Measurements from ENCODE around the gene CRIP1.

The CRIP1 gene

GRCh38 chr14:105452963-105453362, 33.7 kb upstream of the CRIP1 start:
- no peak for DNase-seq

DNA sequence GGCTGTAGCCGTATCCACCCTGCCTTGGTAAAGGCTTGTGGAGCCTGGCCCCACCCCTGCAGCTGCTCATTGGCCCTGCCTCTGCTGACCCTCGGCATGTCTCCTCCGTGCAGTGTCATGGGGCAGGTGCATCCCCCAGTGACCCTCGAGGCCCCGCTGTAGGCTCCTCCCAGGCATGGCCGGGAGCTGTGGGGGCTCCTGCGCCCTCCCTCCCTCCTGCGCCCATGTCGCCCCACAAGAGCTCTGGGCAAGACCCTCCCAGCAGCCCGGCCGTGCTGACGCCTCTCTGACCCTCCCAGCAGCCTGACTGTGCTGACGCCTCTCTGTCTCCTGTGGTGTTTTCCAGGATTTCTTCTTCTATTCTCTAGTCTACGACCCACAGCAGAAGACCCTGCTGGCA, 32.8 kb upstream of the CRIP1 start:
- no peak for DNase-seq

DNA sequence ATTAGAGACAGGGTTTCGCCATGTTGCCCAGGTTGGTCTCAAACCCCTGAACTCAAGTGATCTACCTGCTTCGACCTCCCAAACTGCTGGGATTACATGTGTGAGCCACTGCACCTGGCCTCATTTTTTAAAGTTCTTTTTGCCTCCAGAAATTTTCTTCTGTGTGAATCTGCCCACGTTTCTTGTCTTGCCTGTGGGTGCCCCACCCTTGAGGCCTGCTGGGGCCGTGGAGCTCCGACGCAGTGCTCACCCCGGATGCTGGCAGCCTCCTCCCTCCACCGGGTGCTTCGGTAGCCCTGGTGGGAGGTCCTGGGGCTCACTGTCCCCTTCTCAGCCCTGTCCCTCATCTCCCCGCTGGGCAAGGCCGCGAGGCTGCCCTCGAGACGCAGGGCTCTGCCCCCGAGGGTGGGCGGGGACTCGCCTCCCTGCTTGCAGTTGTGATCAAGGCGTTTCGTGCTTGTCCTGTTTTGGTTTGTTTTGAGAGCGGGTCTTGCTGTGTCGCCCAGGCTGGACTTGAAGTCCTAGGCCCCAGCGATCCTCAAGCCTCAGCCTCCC, 31.5 kb upstream of the CRIP1 start:
- no peak for DNase-seq

DNA sequence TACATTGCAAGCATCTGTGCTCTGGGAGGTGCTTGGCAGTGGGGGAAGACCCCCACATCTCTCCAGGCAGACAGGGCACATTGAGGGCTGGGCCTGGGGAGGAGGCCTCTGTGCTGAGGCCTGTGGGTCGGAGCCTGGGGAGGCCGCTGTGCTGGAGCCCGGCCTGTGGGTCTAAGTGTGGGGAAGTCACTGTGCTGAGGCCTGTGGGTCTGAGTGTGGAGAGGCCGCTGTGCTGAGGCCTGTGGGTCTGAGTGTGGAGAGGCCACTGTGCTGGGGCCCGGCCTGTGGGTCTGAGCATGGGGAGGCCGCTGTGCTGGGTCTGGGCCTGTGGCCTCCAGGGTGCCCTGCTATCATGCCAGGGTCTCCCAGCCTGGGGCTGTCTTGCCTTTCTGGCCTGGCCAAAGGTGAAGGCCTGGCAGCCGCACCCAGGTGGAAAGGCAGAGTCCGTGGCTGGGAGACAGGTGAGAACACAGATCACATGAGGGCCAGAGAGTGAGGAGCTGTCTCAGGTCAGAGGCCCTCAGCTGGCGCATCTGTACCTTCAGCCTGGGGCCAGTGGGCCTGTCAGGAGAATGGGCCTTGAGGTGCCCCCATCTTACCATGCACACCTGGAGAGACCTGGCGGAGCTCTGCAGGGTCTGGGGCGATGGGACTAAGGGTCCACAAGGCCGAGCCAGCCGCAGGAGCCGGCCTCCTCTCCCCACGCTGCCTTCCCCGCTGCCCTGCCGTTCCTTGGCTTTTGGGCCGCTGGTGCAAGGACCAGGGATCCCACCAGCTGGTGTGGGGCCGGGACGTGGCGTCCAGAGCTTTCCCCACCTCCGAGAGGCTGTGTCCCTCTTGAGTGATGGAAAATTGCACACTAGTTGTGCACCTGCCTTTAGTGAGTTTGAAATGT, 30.7 kb upstream of the CRIP1 start:
- DNase-seq = no peak

DNA sequence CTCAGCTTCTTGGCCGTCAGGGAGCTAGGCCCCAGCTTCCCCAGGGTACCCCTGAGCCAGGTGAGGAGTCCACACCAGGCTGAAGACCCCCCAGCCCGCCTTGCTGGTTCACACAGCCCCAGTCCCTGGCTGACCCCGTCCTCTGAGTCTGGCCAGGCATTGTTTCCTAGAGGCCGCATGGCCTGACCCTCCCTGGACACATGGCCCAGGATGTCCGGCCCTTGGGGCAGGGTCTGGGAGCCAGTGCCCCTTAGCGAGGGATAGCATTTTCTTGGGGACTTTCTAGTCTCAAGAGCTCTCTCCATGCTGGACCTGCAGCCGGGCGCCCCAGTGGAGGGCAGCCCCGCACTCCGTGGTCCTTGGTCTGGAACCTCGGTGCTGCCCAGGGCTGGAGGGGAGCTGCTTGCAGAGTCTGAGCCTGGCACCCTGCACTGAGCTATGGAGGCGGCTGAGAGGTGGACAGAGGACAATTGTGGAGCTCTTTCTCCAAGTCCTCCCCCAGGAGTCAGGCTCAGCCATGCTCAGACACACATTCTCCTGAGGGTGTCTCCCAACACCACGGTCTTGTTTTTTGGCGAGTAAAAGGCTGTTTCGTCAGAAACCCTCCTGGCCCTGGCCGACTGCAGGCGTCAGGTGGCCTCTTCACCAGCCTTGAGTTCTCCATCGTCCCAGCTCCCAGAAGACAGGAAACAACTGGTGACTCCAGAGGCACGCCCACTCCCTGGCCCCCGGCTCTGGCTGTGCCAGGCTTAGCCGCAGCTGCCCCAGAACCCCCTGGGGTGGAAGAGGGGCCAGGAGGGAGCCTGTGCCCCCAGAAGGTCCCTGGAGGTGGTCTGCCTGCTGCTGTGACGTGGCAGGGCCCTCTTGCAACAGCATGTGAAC, 29.7 kb upstream of the CRIP1 start:
- no peak for DNase-seq

GRCh38 chr14:105458010-105458409, 28.7 kb upstream of the CRIP1 start:
- DNase-seq = no peak

DNA sequence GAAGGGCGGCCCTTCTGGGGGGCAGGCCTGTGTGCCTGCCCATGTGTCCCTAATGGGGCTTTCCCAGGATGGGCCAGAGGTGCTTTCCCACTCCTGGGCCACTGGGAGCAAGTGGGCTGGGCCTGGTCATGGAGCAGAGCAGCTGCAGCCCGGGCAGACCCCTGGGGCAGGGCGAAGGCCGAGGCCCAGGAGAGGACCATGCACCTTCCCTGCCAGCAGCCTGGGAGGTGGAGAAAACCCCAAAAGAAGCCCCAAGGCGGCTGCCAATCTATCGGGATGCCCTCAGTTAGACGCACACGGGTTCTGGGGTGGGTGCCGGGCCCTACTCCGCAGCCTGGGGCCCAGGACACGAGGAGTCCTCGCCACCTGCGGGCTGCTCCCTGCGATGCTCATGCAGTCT, 28.1 kb upstream of the CRIP1 start:
- DNase-seq = no peak

DNA sequence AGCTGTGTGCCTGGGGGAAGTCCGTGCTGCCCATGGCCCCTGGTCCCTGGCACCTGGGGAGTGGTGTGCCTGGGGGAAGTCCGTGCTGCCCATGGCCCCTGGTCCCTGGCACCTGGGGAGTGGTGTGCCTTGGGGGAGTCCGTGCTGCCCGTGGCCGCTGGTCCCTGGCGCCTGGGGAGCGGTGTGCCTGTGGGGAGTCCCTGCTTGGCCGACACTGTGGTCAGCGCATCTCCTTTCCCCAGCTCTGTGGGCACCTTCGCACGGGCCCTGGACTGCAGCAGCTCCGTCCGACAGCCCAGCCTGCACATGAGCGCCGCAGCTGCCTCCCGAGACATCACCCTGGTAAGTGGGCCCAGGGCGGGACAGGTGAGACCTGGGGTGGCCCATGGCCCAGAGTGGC, 26.6 kb upstream of the CRIP1 start:
- DNase-seq = no peak

DNA sequence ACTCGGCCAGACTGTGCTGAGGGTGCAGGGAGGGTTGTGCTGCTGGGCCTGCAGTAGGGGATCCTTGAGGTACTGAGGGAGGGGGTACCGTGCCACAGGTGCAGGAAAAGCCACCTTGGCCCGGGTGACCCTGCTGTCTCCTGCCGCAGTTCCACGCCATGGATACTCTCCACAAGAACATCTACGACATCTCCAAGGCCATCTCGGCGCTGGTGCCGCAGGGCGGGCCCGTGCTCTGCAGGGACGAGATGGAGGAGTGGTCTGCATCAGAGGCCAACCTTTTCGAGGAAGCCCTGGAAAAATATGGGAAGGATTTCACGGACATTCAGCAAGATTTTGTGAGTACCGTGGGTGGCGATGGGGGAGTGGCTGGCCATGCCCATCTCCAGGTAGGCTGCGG, 26.1 kb upstream of the CRIP1 start:
- DNase-seq = no peak

GRCh38 chr14:105461903-105462302, 24.8 kb upstream of the CRIP1 start:
- no peak for DNase-seq

GRCh38 chr14:105464501-105464900, 22.2 kb upstream of the CRIP1 start:
- no peak for DNase-seq

DNA sequence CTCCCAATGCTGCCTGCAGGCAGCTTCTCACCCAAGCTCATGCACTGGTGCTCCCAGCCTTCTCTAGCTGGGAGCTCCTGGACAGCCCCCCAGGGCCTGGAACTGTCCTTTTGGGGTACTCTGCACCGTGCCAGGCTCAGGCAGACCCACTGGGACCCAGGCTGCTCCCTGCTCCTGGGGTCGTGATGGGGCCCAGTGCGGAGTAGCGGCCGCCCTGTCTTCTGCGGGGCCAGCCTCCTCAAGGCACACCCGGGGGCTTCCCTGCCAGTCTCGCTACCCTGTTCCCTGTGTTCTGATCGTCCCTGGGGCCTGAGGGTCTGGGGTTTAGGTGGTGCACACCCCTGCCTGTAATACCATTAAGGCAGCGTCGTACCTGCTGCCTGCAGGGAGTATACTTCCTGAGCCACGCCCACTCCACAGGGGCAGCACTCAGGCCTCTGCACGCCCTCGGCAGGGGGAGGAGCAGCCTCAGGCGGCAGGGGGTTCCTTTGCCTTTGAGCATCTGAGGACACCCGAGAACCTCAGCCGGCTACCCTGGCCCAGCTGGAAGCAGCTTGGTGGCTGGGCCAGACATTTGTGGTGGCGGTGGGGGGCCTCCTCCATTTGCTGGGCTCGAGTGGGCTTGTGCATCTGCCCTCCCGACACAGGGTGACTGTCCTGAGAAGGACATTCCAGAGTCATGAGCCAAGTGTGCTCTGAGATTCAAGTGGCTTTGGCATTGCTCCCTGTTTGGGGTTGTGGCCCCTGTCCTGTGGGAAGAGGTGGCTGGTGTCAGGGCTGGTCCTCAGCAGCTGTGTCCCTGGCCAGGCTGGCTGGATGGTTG, 21.3 kb upstream of the CRIP1 start:
- no peak for DNase-seq

GRCh38 chr14:105466531-105467248, 20.0 kb upstream of the CRIP1 start:
- DNase-seq = no peak

DNA sequence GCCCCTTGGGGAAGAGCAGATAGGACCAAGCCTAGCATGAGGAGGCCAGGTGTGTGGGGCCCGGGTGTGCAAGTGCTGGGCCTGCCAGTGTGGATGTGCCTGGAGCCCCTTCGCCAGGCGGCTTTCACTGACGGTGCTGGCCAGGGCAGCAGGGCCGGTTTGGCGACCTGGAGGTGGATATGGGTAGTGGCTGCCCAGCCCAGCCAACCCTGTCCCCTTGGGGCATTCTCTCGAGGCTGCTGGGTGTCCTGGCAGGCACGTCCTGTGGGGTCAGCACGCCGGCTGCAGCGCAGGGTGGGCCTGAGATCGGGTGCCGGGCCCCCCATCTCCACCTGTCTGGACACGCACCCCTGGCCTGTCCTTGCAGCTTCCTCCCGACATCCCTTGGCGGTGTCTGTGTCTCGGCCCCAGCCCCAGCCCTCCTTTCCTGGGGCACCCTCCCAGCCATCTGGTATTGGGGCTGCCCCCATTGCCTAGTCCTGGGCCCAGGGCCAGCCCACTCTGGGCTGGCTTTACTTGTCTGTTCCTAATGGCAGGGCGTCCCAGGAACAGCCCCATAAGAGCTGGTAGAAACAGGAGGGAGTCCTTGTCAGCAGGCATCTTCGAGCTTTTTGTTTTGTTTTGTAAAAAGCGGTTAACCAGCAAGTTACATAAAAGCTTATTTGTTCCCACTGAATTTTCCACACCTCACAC, 19.3 kb upstream of the CRIP1 start:
- no peak for DNase-seq

DNA sequence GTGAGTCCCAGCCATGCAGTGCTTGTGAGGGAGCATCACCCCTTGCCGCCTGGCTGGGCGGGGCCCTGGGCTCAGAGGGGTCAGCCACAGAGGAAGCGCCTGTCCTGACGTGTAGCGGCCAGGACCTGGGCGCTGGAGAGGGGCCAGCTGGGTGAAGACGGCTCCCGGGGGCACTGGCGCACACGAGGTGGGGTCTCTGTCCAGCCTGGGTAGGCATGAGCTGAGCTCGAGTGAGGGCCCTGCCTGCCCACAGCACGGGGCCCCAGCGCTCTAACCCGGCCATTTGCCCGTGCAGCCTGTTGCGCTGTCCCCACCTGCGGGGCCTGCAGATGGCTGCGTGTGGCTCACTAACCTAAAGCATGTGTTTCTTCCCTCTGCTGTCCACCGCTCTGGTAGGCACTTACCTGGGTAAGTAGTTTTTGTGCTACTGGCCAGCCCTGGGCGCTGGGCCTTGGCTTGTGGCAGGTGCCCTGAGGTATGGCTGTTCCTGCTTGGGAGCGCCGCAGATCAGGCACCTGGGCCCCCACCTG, 18.7 kb upstream of the CRIP1 start:
- DNase-seq = no peak

- DNase-seq = no peak
Measured at GRCh38 chr14:105468621-105469241, 18.0 kb upstream of the CRIP1 start.

DNA sequence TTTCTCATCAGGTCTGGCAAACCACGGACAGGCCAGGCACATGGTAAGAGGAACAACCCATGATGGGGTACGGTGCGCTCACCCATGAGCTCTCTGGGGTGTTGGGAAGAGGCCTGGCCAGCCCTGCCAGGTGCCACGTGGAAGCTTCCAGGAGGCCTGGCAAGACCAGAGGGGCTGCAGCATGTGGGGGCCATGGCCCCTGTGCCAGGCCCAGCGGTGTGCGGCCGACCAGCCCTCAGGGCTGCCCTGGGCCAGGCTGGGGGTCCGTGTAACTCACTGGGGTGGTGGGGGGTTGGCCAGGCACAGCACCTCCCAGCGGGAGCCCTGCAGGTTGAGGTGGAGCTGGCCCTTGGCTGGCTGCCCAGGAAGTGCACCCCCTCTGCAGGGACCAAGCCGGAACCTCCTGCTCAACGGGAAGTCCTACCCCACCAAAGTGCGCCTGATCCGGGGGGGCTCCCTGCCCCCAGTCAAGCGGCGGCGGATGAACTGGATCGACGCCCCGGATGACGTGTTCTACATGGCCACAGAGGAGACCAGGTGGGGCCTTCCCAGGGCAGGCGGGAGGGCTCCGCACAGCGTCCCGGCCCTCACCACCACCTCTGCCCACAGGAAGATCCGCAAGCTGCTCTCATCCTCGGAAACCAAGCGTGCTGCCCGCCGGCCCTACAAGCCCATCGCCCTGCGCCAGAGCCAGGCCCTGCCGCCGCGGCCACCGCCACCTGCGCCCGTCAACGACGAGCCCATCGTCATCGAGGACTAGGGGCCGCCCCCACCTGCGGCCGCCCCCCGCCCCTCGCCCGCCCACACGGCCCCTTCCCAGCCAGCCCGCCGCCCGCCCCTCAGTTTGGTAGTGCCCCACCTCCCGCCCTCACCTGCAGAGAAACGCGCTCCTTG, 17.0 kb upstream of the CRIP1 start:
- DNase-seq = no peak

DNA sequence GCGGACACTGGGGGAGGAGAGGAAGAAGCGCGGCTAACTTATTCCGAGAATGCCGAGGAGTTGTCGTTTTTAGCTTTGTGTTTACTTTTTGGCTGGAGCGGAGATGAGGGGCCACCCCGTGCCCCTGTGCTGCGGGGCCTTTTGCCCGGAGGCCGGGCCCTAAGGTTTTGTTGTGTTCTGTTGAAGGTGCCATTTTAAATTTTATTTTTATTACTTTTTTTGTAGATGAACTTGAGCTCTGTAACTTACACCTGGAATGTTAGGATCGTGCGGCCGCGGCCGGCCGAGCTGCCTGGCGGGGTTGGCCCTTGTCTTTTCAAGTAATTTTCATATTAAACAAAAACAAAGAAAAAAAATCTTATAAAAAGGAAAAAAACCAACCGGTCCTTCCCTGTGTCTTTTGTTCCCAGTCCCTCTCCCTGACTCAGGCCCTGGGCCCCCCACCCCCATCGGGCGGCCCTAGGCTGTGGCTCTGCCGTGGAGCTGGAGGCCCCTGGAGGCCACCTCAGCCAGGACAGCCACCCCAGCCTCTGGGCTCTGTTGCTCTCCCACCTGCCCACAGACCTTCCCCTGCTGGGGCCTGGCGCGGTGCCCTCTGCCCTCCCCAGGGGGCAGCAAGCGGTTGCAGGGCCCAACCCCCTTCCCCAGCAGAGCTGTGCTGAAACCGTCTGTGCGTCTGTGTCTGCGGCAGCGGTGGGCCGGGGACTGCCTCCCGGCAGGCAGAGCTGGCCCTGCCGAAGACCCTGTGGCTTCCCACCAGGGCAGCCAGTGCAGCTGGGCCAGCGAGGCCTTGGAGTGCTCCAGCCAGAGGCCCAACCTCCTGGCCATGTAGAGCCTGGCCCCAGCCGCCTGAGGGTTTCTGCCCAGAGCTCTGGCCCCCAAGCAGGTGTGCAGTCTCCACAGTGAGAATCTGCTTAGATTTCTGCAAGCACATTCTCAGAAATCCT, 16.1 kb upstream of the CRIP1 start:
- DNase-seq = no peak
